GM21786 (cell line): ENCODE results near the gene RETSAT.
"Not testable (repeated sequence)": the region's sequence is repeated elsewhere in the genome, so short reads cannot be mapped to it uniquely, and the experiment has no call there.

Source experiments
- ATAC-seq: cut with Tn5 transposase; IDR thresholded peaks from one replicate; pipeline ENCODE4 v1.9.1; 2021; ENCODE audit not compliant: unreplicated experiment

Gene RETSAT

GRCh38 chr2:85334928-85335327, 19.4 kb downstream of the RETSAT start:
- no peak for ATAC-seq

GRCh38 chr2:85333877-85334276, 20.5 kb downstream of the RETSAT start:
- not testable (repeated sequence) for ATAC-seq

- ATAC-seq = no peak
These were observed 23.3 kb downstream of the RETSAT start for GRCh38 chr2:85330839-85331636.

GRCh38 chr2:85329701-85330100, 24.6 kb downstream of the RETSAT start:
- ATAC-seq = not testable (repeated sequence)

GRCh38 chr2:85329181-85329651, 25.1 kb downstream of the RETSAT start:
- ATAC-seq = no peak

GRCh38 chr2:85327822-85328617, 26.3 kb downstream of the RETSAT start, which contains the start of gene TGOLN2:
Gene TGOLN2 (minus strand): TSS chr2:85327989. CDS start chr2:85327962, 27 bp downstream.
- peak; percentile 77 for ATAC-seq

- ATAC-seq = peak; percentile 31
These were observed 27.0 kb downstream of the RETSAT start for GRCh38 chr2:85327160-85327821.

- ATAC-seq = peak; percentile 32
These were observed 27.7 kb downstream of the RETSAT start for GRCh38 chr2:85326406-85327159.

- no peak for ATAC-seq
These were observed 28.9 kb downstream of the RETSAT start for GRCh38 chr2:85325466-85325811.

- ATAC-seq = no peak
These were observed 29.5 kb downstream of the RETSAT start for GRCh38 chr2:85324639-85325465.

- ATAC-seq = not testable (repeated sequence)
These were observed 30.4 kb downstream of the RETSAT start for GRCh38 chr2:85323988-85324367.

- no peak for ATAC-seq
These were observed 30.9 kb downstream of the RETSAT start for GRCh38 chr2:85323351-85323987.

GRCh38 chr2:85319796-85320195, 34.5 kb downstream of the RETSAT start:
- no peak for ATAC-seq

GRCh38 chr2:85318222-85319074, 35.9 kb downstream of the RETSAT start:
- ATAC-seq = no peak

- not testable (repeated sequence) for ATAC-seq
These were observed 38.4 kb downstream of the RETSAT start for GRCh38 chr2:85315921-85316320.

GRCh38 chr2:85314884-85315242, 39.5 kb downstream of the RETSAT start:
- ATAC-seq = no peak

- ATAC-seq = no peak
These were observed 41.9 kb downstream of the RETSAT start for GRCh38 chr2:85312404-85312803.

- peak; percentile 51 for ATAC-seq
These were observed 44.0 kb downstream of the RETSAT start for GRCh38 chr2:85310330-85310729.
